ENCODE data around the gene THRB. TPM values are rescaled to one million over a fixed set of nuclear protein-coding genes. Genes with fewer than 3 reads are reported as not detected.

Gene THRB
- total RNA-seq, 4 donors from 2014 or later: 9.8 to 52.4 (median 31.3) TPM

DNA sequence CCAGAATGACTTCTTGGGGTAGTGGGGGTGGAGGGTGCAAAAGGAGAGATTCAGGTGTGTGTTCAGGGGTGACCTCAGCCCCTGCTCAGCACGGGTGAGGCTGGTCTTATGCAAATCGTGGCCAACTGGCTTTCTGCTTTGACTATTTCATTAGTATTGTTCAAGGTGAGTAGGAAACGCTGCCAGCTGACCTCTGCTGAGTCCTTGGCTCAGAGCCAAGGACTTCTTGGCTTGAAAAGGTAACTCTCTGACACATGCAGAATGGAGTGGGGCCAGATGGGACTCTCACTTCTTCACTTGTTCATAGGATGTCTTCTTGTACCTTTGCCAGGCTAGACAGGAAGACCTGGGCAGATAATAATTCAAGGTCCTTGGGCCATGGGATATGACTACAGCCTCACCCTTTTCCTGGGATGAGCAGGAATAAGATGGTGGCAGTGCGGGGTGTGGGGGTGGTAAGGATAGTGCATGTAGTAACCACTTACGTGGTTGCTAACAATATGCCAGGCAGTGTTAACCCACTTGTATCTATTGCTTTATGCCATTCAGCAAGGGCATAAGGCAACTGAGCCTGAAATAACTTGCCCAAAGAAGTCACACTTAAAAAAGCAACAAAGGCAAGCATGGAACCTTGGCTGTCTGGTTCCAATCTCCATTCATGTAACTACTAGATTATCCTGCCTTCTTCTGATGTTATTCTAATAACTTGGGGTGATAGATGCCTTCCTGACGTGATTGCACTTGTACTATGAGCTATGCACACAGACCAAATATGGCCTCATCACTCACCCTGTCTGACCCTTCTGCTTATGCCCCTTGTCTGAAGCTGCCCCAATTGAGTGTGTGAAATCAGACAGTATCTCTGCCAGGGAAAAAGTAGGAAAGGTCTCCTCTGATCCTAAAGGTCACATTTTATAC, 356.4 kb downstream of the THRB start:
- Histone ChIP-seq H3K9me3 (no peaks in the 10 kb centered on the region), H3K27ac (peak overlapping the region; percentile 57 to 71 (median 66)), H3K36me3 (no peaks in the 10 kb centered on the region), H3K4me1 (peaks cover 0 to 23% (median 4%) of the 10 kb centered on the region in 4 donors), H3K4me3 (no peak overlapping the region), H3K27me3 (no peaks in the 10 kb centered on the region)
- intact Hi-C loops (cut with DNase I; ENCODE audit: low total_unique reads) (loop anchor here (5.0 kb wide), 1 partner anchor 1161 kb away; no protein-coding TSS in a partner anchor), in situ Hi-C loops (cut with MboI; ENCODE audit: low pct_ligation_motif_present in 1 of 4, low pct_unique_long_range_greater_than_20kb in 1 of 4, low sequenced_read_pairs in 3 of 4) (no loop called here)
- no peak for TF ChIP-seq CTCF (IDR thresholded peaks at IDR 0.05)
- no peak for TF ChIP-seq POLR2AphosphoS5 (IDR thresholded peaks at IDR 0.05)
- no peak for TF ChIP-seq EP300 (IDR thresholded peaks at IDR 0.05; ENCODE audit: low read depth)
- no peak for TF ChIP-seq POLR2A (IDR thresholded peaks at IDR 0.05)
- DNase-seq: peak; percentile 13
- 53 to 65% methylated on average over 5 to 6 of the region's 6 CpGs for WGBS, 2 donors (ENCODE audit: low coverage in 1 of 2)

DNA sequence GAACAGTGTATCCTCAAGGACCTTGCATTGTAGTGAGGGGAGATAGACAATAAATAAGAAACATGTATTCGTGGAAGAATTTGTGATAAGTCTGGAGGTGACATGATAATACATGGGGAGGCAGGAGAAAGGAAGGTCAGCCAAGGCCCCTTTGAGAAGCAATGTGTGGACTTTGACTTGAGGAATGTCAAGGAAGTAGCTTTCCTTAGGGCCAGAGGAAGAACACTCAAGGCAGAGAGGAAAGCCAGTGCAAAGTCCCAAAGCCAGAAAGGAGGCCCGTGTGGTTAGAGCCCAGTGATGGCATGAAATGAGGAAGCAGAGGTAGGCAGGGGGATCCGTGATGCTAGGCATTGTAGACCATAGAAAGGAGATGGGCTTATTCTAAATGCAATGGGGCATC, 357.3 kb downstream of the THRB start:
- Histone ChIP-seq H3K36me3 (peaks cover 0 to 4% (median 0%) of the 10 kb centered on the region in 4 donors), H3K4me1 (peaks cover 0 to 23% (median 4%) of the 10 kb centered on the region in 4 donors), H3K4me3 (no peak overlapping the region), H3K9me3 (no peaks in the 10 kb centered on the region), H3K27me3 (no peaks in the 10 kb centered on the region), H3K27ac (peak overlapping the region; percentile 32 to 71 (median 66))
- in situ Hi-C loops (cut with MboI; ENCODE audit: low pct_ligation_motif_present in 1 of 4, low pct_unique_long_range_greater_than_20kb in 1 of 4, low sequenced_read_pairs in 3 of 4): no loop called here
- intact Hi-C loops (cut with DNase I; ENCODE audit: low total_unique reads): loop anchor here (5.0 kb wide), 1 partner anchor 1160 kb away; no protein-coding TSS in a partner anchor
- TF ChIP-seq POLR2AphosphoS5 (IDR thresholded peaks at IDR 0.05) (no peak), CTCF (IDR thresholded peaks at IDR 0.05) (no peak), EP300 (IDR thresholded peaks at IDR 0.05; ENCODE audit: low read depth) (no peak), POLR2A (IDR thresholded peaks at IDR 0.05) (no peak)
- WGBS, 2 donors (ENCODE audit: low coverage in 1 of 2): 69 to 92% methylated on average over 3 of the region's 3 CpGs
- DNase-seq: no peak

GRCh38 chr3:24136624-24137310, 357.9 kb downstream of the THRB start:
- in situ Hi-C loops (cut with MboI; ENCODE audit: low pct_ligation_motif_present in 1 of 4, low pct_unique_long_range_greater_than_20kb in 1 of 4, low sequenced_read_pairs in 3 of 4): no loop called here
- no peaks in the 10 kb centered on the region for H3K9me3 ChIP-seq
- no peaks in the 10 kb centered on the region for H3K27me3 ChIP-seq
- intact Hi-C loops (cut with DNase I; ENCODE audit: low total_unique reads): loop anchor here (5.0 kb wide), 1 partner anchor 1159 kb away; no protein-coding TSS in a partner anchor
- H3K4me1 ChIP-seq: peaks cover 0 to 23% (median 4%) of the 10 kb centered on the region in 4 donors
- peak overlapping the region; percentile 32 to 71 (median 66) for H3K27ac ChIP-seq
- DNase-seq: no peak
- no peak for TF ChIP-seq CTCF (IDR thresholded peaks at IDR 0.05)
- TF ChIP-seq POLR2AphosphoS5 (IDR thresholded peaks at IDR 0.05): no peak
- no peak for TF ChIP-seq POLR2A (IDR thresholded peaks at IDR 0.05)
- TF ChIP-seq EP300 (IDR thresholded peaks at IDR 0.05; ENCODE audit: low read depth): no peak
- peaks cover 0 to 10% (median 0%) of the 10 kb centered on the region in 4 donors for H3K36me3 ChIP-seq
- no peak overlapping the region for H3K4me3 ChIP-seq

DNA sequence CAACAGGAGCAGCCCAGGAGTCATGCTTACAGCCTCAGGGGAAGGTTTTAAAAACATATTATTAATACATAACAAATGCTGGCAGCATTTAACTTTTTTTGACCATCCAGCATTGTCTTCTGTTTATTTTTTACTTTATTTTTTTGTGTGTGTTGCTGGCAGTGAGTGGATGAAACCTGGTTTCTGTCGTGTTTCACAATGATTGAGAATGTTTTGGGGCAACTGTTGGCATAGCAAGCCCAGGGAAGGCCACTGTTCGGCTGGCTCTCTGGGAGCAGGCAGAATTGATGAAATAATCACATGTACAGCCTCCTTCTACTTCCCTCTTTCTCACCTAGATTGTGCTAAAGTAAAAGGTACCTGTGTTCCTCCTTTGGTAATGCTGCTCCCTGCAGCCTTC, 359.4 kb downstream of the THRB start:
- Histone ChIP-seq H3K4me3 (no peak overlapping the region), H3K9me3 (no peaks in the 10 kb centered on the region), H3K36me3 (peaks cover 0 to 12% (median 0%) of the 10 kb centered on the region in 4 donors), H3K4me1 (peaks cover 0 to 23% (median 4%) of the 10 kb centered on the region in 4 donors), H3K27ac (peak overlapping the region in 2 of 4 donors; percentile 21 to 44), H3K27me3 (no peaks in the 10 kb centered on the region)
- in situ Hi-C loops (cut with MboI; ENCODE audit: low pct_ligation_motif_present in 1 of 4, low pct_unique_long_range_greater_than_20kb in 1 of 4, low sequenced_read_pairs in 3 of 4): no loop called here
- no peak for DNase-seq
- TF ChIP-seq EP300 (IDR thresholded peaks at IDR 0.05; ENCODE audit: low read depth) (no peak), POLR2A (IDR thresholded peaks at IDR 0.05) (no peak), POLR2AphosphoS5 (IDR thresholded peaks at IDR 0.05) (no peak), CTCF (IDR thresholded peaks at IDR 0.05) (no peak)
- WGBS, 2 donors (ENCODE audit: low coverage in 1 of 2): 70 to 85% methylated on average over 2 of the region's 2 CpGs
- intact Hi-C loops (cut with DNase I; ENCODE audit: low total_unique reads): loop anchor here (5.0 kb wide), 1 partner anchor 1158 kb away; no protein-coding TSS in a partner anchor
